Breast epithelium (tissue), 4 donors: ENCODE results near the gene SUFU. TPM values are rescaled to one million over a fixed set of nuclear protein-coding genes. Genes with fewer than 3 reads are reported as not detected.

Experiments
- DNase-seq, 2 donors: peaks; one replicate each; pipeline ENCODE4 v3.0.0-alpha.2; 2019; ENCODE audit warnings: low spot score in 2 of 2
- H3K27ac ChIP-seq, 2 donors: fragments of 200-600 bp; sonication (generic) in 1 of 2; one replicate each; pipeline ENCODE4 v1.5.1; 2016 to 2019; ENCODE audit warnings: mild to moderate bottlenecking in 1 of 2
- H3K27me3 ChIP-seq, 2 donors: fragments of 200-600 bp; sonication (generic) in 1 of 2; one replicate each; pipeline versions ENCODE4 v1.5.1 to v1.6.0; 2017 to 2019; ENCODE audit warnings: control low read depth in 1 of 2, mild to moderate bottlenecking in 1 of 2
- H3K36me3 ChIP-seq: fragments of 200-600 bp; one replicate; pipeline ENCODE4 v1.5.1; 2019
- H3K4me1 ChIP-seq, 2 donors: fragments of 200-600 bp; sonication (generic); one replicate each; pipeline ENCODE4 v1.5.1; 2016 to 2019; ENCODE audit warnings: control low read depth in 1 of 2
- H3K4me3 ChIP-seq, 3 donors: fragments of 200-600 bp; sonication (generic); 1 replicate in 2 of 3; 2 replicates in 1 of 3; pipeline ENCODE4 v1.5.1; 2016 to 2019; ENCODE audit warnings: mild to moderate bottlenecking in 3 of 3, moderate library complexity in 2 of 3
- H3K9me3 ChIP-seq, 2 donors: fragments of 200-600 bp; sonication (generic) in 1 of 2; one replicate each; pipeline ENCODE4 v1.5.1; 2016 to 2019; ENCODE audit warnings: control low read depth in 1 of 2
- CTCF ChIP-seq, 3 donors: fragments of 450-650 bp; IDR thresholded peaks; one replicate each; pipeline ENCODE4 v1.5.1; 2016 to 2017; ENCODE audit warnings: antibody characterized with exemption in 3 of 3, mild to moderate bottlenecking in 3 of 3, moderate library complexity in 3 of 3
- POLR2A ChIP-seq: fragments of 450-650 bp; IDR thresholded peaks from one replicate; pipeline ENCODE4 v1.6.1; 2016; ENCODE audit warnings: antibody characterized with exemption, mild to moderate bottlenecking, moderate library complexity
- POLR2AphosphoS5 ChIP-seq, 3 donors: sonication (generic); formaldehyde crosslinking; IDR thresholded peaks; one replicate each; pipeline ENCODE4 v1.6.1; 2017; ENCODE audit warnings: antibody characterized with exemption in 3 of 3
- intact Hi-C: fragments of 100-400 bp; cut with DNase I; formaldehyde crosslinking; loops from one replicate; pipeline ENCODE4 v1.15.1; 2023; ENCODE audit warnings: low total_unique reads
- total RNA-seq, 3 donors: library from RNA; depleted of rRNA; stranded (reverse); fragments of >200 nt; gene quantifications; one replicate each; pipeline ENCODE4 v1.1.0, GENCODE V29; 2016

Gene SUFU
- total RNA-seq, 3 donors from 2014 or later = 6.2 to 9.1 (median 8.6) TPM

DNA sequence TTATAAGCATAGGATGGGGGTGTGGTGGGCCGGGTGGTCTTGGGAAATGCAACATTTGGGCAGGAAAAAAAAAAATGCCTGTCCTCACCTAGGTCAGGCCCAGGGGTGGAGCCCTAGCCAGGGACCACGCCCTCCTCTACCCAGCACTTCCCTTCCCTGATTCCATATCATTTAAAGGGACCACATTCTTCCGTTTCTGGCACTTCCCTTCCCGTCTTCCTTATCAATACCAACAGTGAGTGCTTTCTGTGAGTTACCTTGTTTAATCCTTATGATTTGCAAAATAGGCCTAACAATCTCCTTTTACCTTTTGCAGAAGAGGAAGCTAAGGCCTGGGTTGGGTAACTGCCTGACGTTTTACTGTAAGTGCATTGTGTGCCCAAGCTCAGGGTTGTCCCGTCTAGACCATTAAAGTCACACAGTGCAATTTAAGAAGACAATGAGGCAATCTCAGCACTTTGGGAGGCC is 35.8 kb upstream of the SUFU start:
- DNase-seq = no peak
- Histone ChIP-seq H3K4me3 (no peak overlapping the region), H3K27me3 (no peaks in the 10 kb centered on the region), H3K27ac (no peak overlapping the region), H3K9me3 (no peaks in the 10 kb centered on the region), H3K4me1 (no peaks in the 10 kb centered on the region), H3K36me3 (no peaks in the 10 kb centered on the region)
- TF ChIP-seq POLR2A = no peak
- no peak for TF ChIP-seq CTCF (IDR thresholded peaks at IDR 0.05)
- no peak for TF ChIP-seq POLR2AphosphoS5 (IDR thresholded peaks at IDR 0.05)
- intact Hi-C loops = no loop called here

DNA sequence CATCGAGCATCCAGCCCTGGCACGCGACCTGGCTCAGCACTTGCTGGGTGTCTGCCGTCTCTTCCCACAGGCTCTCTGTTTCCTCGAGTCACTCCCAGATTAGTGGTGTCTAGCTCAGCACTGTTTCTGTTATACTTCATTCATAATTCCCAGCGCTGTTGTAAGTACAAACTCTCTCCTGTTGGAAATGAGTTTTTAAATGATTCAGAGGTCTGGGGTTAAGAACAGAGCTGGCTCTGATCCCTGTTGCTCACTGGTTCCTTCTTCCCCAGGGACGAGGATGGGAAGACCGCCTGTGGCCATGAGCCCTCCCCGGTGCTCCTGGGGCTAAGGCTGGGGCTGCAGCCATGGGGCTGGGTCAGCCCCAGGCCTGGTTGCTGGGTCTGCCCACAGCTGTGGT is 35.1 kb upstream of the SUFU start:
- H3K27ac ChIP-seq = no peak overlapping the region
- no peak for DNase-seq
- no peak overlapping the region for H3K4me3 ChIP-seq
- no peaks in the 10 kb centered on the region for H3K9me3 ChIP-seq
- no peaks in the 10 kb centered on the region for H3K36me3 ChIP-seq
- H3K4me1 ChIP-seq = no peaks in the 10 kb centered on the region
- H3K27me3 ChIP-seq = no peaks in the 10 kb centered on the region
- TF ChIP-seq POLR2AphosphoS5 (IDR thresholded peaks at IDR 0.05) = no peak
- TF ChIP-seq CTCF (IDR thresholded peaks at IDR 0.05) = no peak
- TF ChIP-seq POLR2A = no peak
- intact Hi-C loops = no loop called here

DNA sequence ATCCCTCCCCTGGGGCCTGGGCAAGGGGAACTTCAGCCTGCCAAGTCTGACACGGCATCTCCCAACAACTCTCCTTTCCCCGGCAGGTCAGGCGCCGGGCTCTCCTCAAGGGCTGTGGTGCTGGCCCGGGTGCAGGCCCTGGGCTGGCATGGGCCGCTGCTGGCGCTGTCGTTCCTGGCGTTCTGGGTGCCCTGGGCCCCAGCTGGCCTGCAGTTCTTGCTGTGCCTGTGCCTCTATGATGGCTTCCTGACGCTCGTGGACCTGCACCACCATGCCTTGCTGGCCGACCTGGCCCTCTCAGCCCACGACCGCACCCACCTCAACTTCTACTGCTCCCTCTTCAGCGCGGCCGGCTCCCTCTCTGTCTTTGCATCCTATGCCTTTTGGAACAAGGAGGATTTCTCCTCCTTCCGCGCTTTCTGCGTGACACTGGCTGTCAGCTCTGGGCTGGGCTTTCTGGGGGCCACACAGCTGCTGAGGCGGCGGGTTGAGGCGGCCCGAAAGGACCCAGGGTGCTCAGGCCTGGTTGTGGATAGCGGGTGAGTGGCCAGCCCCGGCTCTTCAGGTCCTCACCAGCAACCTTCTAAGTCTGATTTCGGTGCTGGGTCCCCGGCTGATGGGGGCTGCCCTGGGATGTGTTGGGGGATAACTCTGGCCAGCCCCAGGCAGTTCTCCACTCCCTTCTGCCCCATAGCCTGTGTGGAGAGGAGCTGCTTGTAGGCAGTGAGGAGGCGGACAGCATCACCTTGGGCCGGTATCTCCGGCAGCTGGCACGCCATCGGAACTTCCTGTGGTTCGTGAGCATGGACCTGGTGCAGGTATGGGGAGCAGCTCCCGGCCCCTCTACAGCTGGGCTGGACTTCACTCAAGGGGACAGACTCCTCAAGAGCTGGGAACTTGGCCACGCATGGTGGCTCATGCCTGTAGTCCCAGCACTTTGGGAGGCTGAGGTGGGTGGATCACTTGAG is 32.9 kb upstream of the SUFU start:
- no peaks in the 10 kb centered on the region for H3K36me3 ChIP-seq
- no peak overlapping the region for H3K4me3 ChIP-seq
- no peaks in the 10 kb centered on the region for H3K4me1 ChIP-seq
- H3K27ac ChIP-seq = no peak overlapping the region
- intact Hi-C loops = no loop called here
- H3K9me3 ChIP-seq = no peaks in the 10 kb centered on the region
- TF ChIP-seq POLR2A (no peak), POLR2AphosphoS5 (IDR thresholded peaks at IDR 0.05) (no peak), CTCF (IDR thresholded peaks at IDR 0.05) (no peak)
- no peak for DNase-seq
- no peaks in the 10 kb centered on the region for H3K27me3 ChIP-seq

DNA sequence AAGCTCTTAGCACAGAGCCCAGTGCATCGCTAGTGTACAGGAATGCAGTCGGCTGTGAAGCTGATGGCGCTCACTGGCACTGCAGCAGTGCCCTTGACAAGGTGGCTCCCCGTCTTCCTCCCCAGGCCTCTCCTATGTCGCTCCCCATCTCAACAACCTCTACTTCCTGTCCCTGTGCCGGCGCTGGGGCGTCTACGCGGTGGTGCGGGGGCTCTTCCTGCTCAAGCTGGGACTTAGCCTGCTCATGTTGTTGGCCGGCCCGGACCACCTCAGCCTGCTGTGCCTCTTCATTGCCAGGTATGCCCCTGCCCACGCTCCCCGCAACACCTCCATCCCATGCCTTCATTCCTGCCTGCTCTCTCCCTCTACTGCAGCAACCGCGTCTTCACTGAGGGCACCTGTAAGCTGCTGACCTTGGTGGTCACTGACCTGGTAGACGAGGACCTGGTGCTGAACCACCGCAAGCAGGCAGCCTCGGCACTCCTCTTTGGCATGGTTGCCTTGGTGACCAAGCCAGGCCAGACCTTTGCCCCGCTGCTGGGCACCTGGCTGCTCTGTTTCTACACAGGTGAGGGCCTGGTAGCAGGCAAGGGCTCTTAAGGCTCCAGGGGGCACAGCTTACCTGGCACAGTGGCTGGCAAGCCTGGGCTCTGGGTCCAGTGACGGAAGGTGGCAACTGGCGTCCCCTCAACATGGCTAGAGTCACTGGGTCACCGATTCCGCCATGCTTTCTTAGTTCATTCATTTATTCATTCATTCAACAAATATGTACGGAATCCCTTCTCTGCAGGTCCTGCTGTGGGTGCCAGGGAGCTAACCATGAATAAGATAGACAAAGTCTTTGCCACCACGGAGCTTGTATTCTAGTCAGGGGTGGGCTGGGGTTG is 30.1 kb upstream of the SUFU start:
- Histone ChIP-seq H3K9me3 (no peaks in the 10 kb centered on the region), H3K36me3 (no peaks in the 10 kb centered on the region), H3K27ac (no peak overlapping the region), H3K4me3 (no peak overlapping the region), H3K27me3 (no peaks in the 10 kb centered on the region), H3K4me1 (no peaks in the 10 kb centered on the region)
- no peak for DNase-seq
- intact Hi-C loops = no loop called here
- TF ChIP-seq CTCF (IDR thresholded peaks at IDR 0.05) = no peak
- TF ChIP-seq POLR2A = no peak
- TF ChIP-seq POLR2AphosphoS5 (IDR thresholded peaks at IDR 0.05) = no peak
